Naive B cell (primary cell): ENCODE results near the gene COPZ2. TPM values are rescaled to one million over a fixed set of nuclear protein-coding genes. Genes with fewer than 3 reads are reported as not detected.
"Not testable (repeated sequence)": the region's sequence is repeated elsewhere in the genome, so short reads cannot be mapped to it uniquely, and the experiment has no call there.

Source experiments
- ATAC-seq, 2 donors: fragments of 150-1000 bp; cut with Tn5 transposase; 2 replicates each; pipeline ENCODE4 v1.10.0; 2021; ENCODE audit warnings: low read depth in 2 of 2, mild to moderate bottlenecking in 2 of 2, moderate library complexity in 2 of 2
- DNase-seq: peaks from one replicate; pipeline ENCODE4 v3.0.0; 2022
- H3K27ac Mint-ChIP-seq, 6 donors: one replicate each; pipeline ENCODE4 v1.8.0; 2020 to 2022; ENCODE audit warnings: mild to moderate bottlenecking in 6 of 6, mixed read lengths in 6 of 6, moderate library complexity in 5 of 6, inconsistent platforms in 2 of 6
- H3K27me3 Mint-ChIP-seq, 3 donors: one replicate each; pipeline ENCODE4 v1.8.0; 2021 to 2022; ENCODE audit warnings: mixed read lengths in 3 of 3, mild to moderate bottlenecking in 1 of 3
- H3K36me3 Mint-ChIP-seq, 2 donors: one replicate each; pipeline ENCODE4 v1.8.0; 2020 to 2022; ENCODE audit warnings: mixed read lengths in 2 of 2, inconsistent platforms in 1 of 2, mild to moderate bottlenecking in 1 of 2
- H3K4me1 Mint-ChIP-seq, 3 donors: one replicate each; pipeline ENCODE4 v1.8.0; 2020 to 2022; ENCODE audit warnings: mixed read lengths in 3 of 3, inconsistent platforms in 1 of 3, mild to moderate bottlenecking in 1 of 3, moderate library complexity in 1 of 3
- H3K4me3 Mint-ChIP-seq, 8 donors: one replicate each; pipeline ENCODE4 v1.8.0; 2020 to 2022; ENCODE audit warnings: mild to moderate bottlenecking in 8 of 8, mixed read lengths in 8 of 8, moderate library complexity in 8 of 8, inconsistent platforms in 2 of 8
- H3K9me3 Mint-ChIP-seq, 7 donors: one replicate each; pipeline ENCODE4 v1.8.0; 2020 to 2022; ENCODE audit warnings: mixed read lengths in 7 of 7, mild to moderate bottlenecking in 5 of 7, inconsistent platforms in 2 of 7, moderate library complexity in 1 of 7
- polyA plus RNA-seq, 6 donors: library from polyadenylated mRNA; unstranded; fragments of 300-500 nt; fragmentation: Illumina TruSeq; gene quantifications; one replicate each; pipeline ENCODE4 v1.2.3, GENCODE V29; 2021; ENCODE audit warnings: low read depth in 6 of 6

COPZ2 gene
- polyA plus RNA-seq, 6 donors from 2014 or later, result 0.81 to 2.5 (median 1.6) TPM; not detected in 1

- H3K4me3 Mint-ChIP-seq, result peak overlapping the region; percentile 65 to 95 (median 91)
- ATAC-seq (no peak), DNase-seq (no peak)
- peak overlapping the region in 4 of 6 donors; percentile 70 to 89 (median 78) for H3K27ac Mint-ChIP-seq
- no peaks in the 10 kb centered on the region for H3K36me3 Mint-ChIP-seq
- peaks cover 13 to 15% (median 13%) of the 10 kb centered on the region in 3 donors for H3K4me1 Mint-ChIP-seq
- no peaks in the 10 kb centered on the region for H3K9me3 Mint-ChIP-seq
- peaks cover 15 to 23% (median 22%) of the 10 kb centered on the region in 3 donors for H3K27me3 Mint-ChIP-seq
These were observed 284 bp upstream of the COPZ2 start for GRCh38 chr17:48037838-48038323.

GRCh38 chr17:48036693-48037035, 933 bp downstream of the COPZ2 start:
- peaks cover 13 to 15% (median 13%) of the 10 kb centered on the region in 3 donors for H3K4me1 Mint-ChIP-seq
- no peaks in the 10 kb centered on the region for H3K9me3 Mint-ChIP-seq
- peak overlapping the region; percentile 83 to 95 (median 89) for H3K4me3 Mint-ChIP-seq
- peak overlapping the region in 2 of 6 donors; percentile 71 to 85 for H3K27ac Mint-ChIP-seq
- no peak for ATAC-seq
- H3K27me3 Mint-ChIP-seq, result peaks cover 21 to 35% (median 35%) of the 10 kb centered on the region in 3 donors
- no peak for DNase-seq
- no peaks in the 10 kb centered on the region for H3K36me3 Mint-ChIP-seq

- H3K36me3 Mint-ChIP-seq, H3K9me3 Mint-ChIP-seq, ATAC-seq, DNase-seq, H3K27ac Mint-ChIP-seq, H3K4me3 Mint-ChIP-seq: not testable (repeated sequence)
- H3K27me3 Mint-ChIP-seq, result peaks cover 21 to 53% (median 51%) of the 10 kb centered on the region in 3 donors
- peaks cover 13 to 15% (median 13%) of the 10 kb centered on the region in 3 donors for H3K4me1 Mint-ChIP-seq
These were observed 2.9 kb downstream of the COPZ2 start for GRCh38 chr17:48034734-48035133.

- Mint-ChIP-seq H3K4me1 (peaks cover 3 to 8% (median 3%) of the 10 kb centered on the region in 3 donors), H3K27me3 (peaks cover 17 to 66% (median 61%) of the 10 kb centered on the region in 3 donors), H3K36me3 (no peaks in the 10 kb centered on the region), H3K9me3 (no peaks in the 10 kb centered on the region), H3K27ac (no peak overlapping the region), H3K4me3 (peak overlapping the region in 1 of 8 donors; percentile 23)
- DNase-seq (no peak), ATAC-seq (no peak)
These were observed 5.6 kb downstream of the COPZ2 start for GRCh38 chr17:48031966-48032365.

- ATAC-seq (no peak), DNase-seq (no peak)
- Mint-ChIP-seq H3K9me3 (no peaks in the 10 kb centered on the region), H3K4me1 (peaks cover 5 to 17% (median 13%) of the 10 kb centered on the region in 3 donors), H3K27ac (no peak overlapping the region), H3K4me3 (peak overlapping the region in 1 of 8 donors; percentile 6), H3K36me3 (no peaks in the 10 kb centered on the region), H3K27me3 (peaks cover 15 to 61% (median 61%) of the 10 kb centered on the region in 3 donors)
These were observed 7.1 kb downstream of the COPZ2 start for GRCh38 chr17:48030531-48030930.

- no peaks in the 10 kb centered on the region for H3K9me3 Mint-ChIP-seq
- no peak overlapping the region for H3K27ac Mint-ChIP-seq
- H3K4me1 Mint-ChIP-seq, result peaks cover 20 to 33% (median 27%) of the 10 kb centered on the region in 3 donors
- no peak for DNase-seq
- H3K27me3 Mint-ChIP-seq, result peaks cover 21 to 60% (median 59%) of the 10 kb centered on the region in 3 donors
- no peak for ATAC-seq
- no peaks in the 10 kb centered on the region for H3K36me3 Mint-ChIP-seq
- H3K4me3 Mint-ChIP-seq, result no peak overlapping the region
These were observed 8.9 kb downstream of the COPZ2 start for GRCh38 chr17:48028736-48029135.

- DNase-seq, result no peak
- Mint-ChIP-seq H3K4me3 (no peak overlapping the region), H3K27ac (peak overlapping the region in 1 of 6 donors; percentile 17), H3K9me3 (peaks cover 0 to 2% (median 0%) of the 10 kb centered on the region in 7 donors), H3K4me1 (peaks cover 24 to 43% (median 28%) of the 10 kb centered on the region in 3 donors), H3K27me3 (peaks cover 18 to 59% (median 55%) of the 10 kb centered on the region in 3 donors), H3K36me3 (no peaks in the 10 kb centered on the region)
- no peak for ATAC-seq
These were observed 10.1 kb downstream of the COPZ2 start for GRCh38 chr17:48027322-48027981.

- H3K27me3 Mint-ChIP-seq, result peaks cover 21 to 56% (median 54%) of the 10 kb centered on the region in 3 donors
- H3K9me3 Mint-ChIP-seq, result peaks cover 0 to 2% (median 0%) of the 10 kb centered on the region in 7 donors
- H3K27ac Mint-ChIP-seq, result peak overlapping the region in 1 of 6 donors; percentile 17
- H3K36me3 Mint-ChIP-seq, result no peaks in the 10 kb centered on the region
- ATAC-seq (peak; percentile 25 to 29), DNase-seq (peak; percentile 71)
- H3K4me3 Mint-ChIP-seq, result peak overlapping the region in 6 of 8 donors; percentile 53 to 89 (median 64)
- H3K4me1 Mint-ChIP-seq, result peaks cover 24 to 43% (median 28%) of the 10 kb centered on the region in 3 donors
These were observed 10.9 kb downstream of the COPZ2 start for GRCh38 chr17:48026502-48027321.

- DNase-seq, result no peak
- Mint-ChIP-seq H3K27ac (no peak overlapping the region), H3K27me3 (peaks cover 27 to 56% (median 54%) of the 10 kb centered on the region in 3 donors), H3K4me3 (peak overlapping the region; percentile 56 to 95 (median 90)), H3K4me1 (peaks cover 24 to 43% (median 28%) of the 10 kb centered on the region in 3 donors), H3K36me3 (no peaks in the 10 kb centered on the region), H3K9me3 (peaks cover 0 to 2% (median 0%) of the 10 kb centered on the region in 7 donors)
- ATAC-seq, result no peak
These were observed 11.6 kb downstream of the COPZ2 start for GRCh38 chr17:48025904-48026501.

GRCh38 chr17:48025040-48025903, 12.3 kb downstream of the COPZ2 start:
- no peaks in the 10 kb centered on the region for H3K36me3 Mint-ChIP-seq
- H3K4me3 Mint-ChIP-seq, result peak overlapping the region; percentile 87 to 95 (median 90)
- peaks cover 0 to 2% (median 0%) of the 10 kb centered on the region in 7 donors for H3K9me3 Mint-ChIP-seq
- peak; percentile 90 for ATAC-seq
- H3K27me3 Mint-ChIP-seq, result peaks cover 30 to 53% (median 49%) of the 10 kb centered on the region in 3 donors
- H3K27ac Mint-ChIP-seq, result peak overlapping the region; percentile 48 to 97 (median 78)
- DNase-seq, result peak; percentile 95
- peaks cover 24 to 43% (median 28%) of the 10 kb centered on the region in 3 donors for H3K4me1 Mint-ChIP-seq

GRCh38 chr17:48024149-48025039, 13.2 kb downstream of the COPZ2 start:
- Mint-ChIP-seq H3K9me3 (peaks cover 0 to 2% (median 0%) of the 10 kb centered on the region in 7 donors), H3K4me1 (peaks cover 24 to 43% (median 28%) of the 10 kb centered on the region in 3 donors), H3K27ac (peak overlapping the region; percentile 72 to 97 (median 80)), H3K4me3 (peak overlapping the region; percentile 87 to 95 (median 90)), H3K27me3 (peaks cover 35 to 52% (median 46%) of the 10 kb centered on the region in 3 donors), H3K36me3 (no peaks in the 10 kb centered on the region)
- peak; percentile 12 to 20 for ATAC-seq
- peak; percentile 39 for DNase-seq
